GM13976 (cell line): ENCODE results near the gene RTCA.
"Not testable (repeated sequence)": the region's sequence is repeated elsewhere in the genome, so short reads cannot be mapped to it uniquely, and the experiment has no call there.

Source experiments
- DNase-seq: peaks from one replicate; pipeline ENCODE4 v3.0.0; 2012; ENCODE audit warnings: low spot score
- in situ Hi-C: fragments of 300-500 bp; cut with MboI; formaldehyde crosslinking; loops from one replicate; pipeline ENCODE4 v1.12.0; 2022; ENCODE audit warnings: low sequenced_read_pairs, mixed read lengths, inconsistent platforms; ENCODE audit not compliant: unreplicated experiment
- TF ChIP-seq, protein P1 (sequence below): IDR thresholded peaks from 2 replicates; pipeline ENCODE4 v1.5.1; 2012; ENCODE audit warnings: borderline replicate concordance, mild to moderate bottlenecking; ENCODE audit not compliant: insufficient read depth; ENCODE audit errors: extremely low read depth, missing control alignments, control extremely low read depth

RTCA gene

DNA sequence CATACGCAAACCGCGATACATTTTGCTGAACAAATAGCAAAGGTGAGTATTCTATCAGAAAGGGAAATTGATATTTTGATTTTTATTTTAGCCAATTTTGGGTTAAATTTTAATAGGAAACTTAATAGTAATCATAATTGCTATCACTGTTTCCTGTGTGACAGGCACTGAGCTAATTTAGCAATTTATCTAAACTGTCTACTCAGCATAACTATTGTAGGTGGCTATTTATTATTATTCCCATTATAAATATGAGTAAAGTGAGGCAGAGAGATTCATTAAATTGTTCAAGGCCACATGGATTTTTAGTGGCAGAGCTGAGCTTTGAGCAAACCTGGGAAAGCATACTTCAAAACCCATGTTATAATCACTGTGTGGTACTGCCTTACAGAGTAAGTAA, 21.1 kb downstream of the RTCA start:
- TF ChIP-seq, protein P1, sequence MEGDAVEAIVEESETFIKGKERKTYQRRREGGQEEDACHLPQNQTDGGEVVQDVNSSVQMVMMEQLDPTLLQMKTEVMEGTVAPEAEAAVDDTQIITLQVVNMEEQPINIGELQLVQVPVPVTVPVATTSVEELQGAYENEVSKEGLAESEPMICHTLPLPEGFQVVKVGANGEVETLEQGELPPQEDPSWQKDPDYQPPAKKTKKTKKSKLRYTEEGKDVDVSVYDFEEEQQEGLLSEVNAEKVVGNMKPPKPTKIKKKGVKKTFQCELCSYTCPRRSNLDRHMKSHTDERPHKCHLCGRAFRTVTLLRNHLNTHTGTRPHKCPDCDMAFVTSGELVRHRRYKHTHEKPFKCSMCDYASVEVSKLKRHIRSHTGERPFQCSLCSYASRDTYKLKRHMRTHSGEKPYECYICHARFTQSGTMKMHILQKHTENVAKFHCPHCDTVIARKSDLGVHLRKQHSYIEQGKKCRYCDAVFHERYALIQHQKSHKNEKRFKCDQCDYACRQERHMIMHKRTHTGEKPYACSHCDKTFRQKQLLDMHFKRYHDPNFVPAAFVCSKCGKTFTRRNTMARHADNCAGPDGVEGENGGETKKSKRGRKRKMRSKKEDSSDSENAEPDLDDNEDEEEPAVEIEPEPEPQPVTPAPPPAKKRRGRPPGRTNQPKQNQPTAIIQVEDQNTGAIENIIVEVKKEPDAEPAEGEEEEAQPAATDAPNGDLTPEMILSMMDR, result no peak
- in situ Hi-C loops, result no loop called here
- DNase-seq, result no peak

DNA sequence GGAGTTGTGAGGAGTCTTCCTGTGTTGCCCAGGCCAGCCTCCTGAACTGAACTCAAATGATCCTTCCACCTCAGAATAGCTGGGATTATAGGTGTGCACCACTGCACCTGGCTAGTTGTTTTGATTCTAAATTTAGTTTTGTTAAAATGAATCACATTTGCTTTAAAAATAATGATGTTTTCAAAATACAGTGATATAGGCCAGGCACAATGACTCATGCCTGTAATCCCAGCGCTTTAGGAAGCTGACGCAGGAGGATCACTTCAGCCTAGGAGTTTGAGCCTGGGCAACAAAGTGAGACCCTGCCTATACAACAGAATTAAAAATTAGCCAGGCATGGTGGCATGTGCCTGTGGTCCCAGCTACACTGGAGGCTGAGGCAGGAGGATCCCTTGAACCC, 24.3 kb downstream of the RTCA start:
- in situ Hi-C loops, result no loop called here
- DNase-seq, result no peak
- TF ChIP-seq, protein P1, result no peak

- DNase-seq, result no peak
- in situ Hi-C loops, result no loop called here
Observed at GRCh38 chr1:100292711-100293110, 26.7 kb downstream of the RTCA start.

GRCh38 chr1:100296140-100296539, 30.1 kb downstream of the RTCA start:
- DNase-seq, result no peak
- in situ Hi-C loops, result no loop called here
- TF ChIP-seq, protein P1, result no peak

More at GRCh38 chr1:100292711-100293110, 26.7 kb downstream of the RTCA start:
- TF ChIP-seq, protein P1, result no peak

- DNase-seq, in situ Hi-C loops: not testable (repeated sequence)
Observed at GRCh38 chr1:100296997-100297396, 31.0 kb downstream of the RTCA start.

DNA sequence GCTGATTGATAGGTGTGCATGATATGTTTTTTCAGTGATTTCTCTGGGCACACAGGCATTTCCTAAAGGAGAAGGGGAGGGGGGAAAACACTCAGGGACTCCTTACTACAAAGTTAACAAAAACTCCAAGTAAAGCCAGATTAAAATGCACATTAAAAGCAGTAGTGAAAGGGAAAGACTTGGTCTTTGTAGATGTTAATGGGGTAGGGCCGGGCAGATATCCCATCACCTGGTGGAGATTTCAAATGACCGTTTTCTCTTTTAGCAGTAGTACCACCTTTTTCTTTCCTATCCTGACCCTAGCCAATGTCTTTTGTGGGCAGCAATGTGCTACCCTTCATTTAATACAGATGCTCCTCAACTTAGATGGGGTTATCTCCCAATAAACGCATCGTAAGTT, 32.5 kb downstream of the RTCA start:
- DNase-seq, result no peak
- TF ChIP-seq, protein P1, result no peak
- in situ Hi-C loops, result no loop called here

DNA sequence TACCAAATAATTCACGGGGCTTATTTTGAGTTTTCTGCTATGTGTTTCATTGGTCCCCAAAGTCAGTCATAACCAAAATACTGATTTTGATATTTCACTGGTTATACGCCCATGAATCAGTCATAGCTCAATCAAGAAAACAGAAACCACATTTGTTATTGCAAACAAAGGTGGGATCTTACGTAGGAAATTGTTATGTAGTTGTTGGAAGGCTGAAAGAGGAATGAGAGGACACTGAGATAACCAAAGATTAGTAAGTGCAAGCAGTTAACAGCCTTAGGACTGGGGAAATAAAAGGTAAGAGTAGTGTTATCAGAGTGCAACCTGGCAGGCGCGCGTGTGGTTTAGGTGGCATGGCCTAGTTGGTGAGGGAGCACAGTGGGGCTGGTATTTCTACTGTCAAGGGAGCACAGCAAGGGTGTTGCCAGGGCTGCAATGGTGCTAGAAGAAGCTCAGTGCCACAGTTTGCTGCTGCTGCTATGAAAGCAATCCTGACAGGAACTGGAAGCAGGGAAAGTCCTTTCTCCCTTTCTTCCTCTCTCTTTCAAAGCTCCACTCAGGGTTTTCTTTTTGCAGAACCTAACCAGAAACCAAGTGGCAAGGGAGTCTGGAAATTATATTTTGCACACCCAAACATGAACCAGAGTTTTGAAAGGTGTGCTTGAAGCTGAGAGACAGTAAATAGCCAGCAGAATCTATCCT, 33.7 kb downstream of the RTCA start:
- in situ Hi-C loops, result no loop called here
- no peak for DNase-seq
- TF ChIP-seq, protein P1, result no peak
